Smooth muscle cell of trachea (primary cell): ENCODE measurements around the gene RNF130. TPM values are rescaled to one million over a fixed set of nuclear protein-coding genes. Genes with fewer than 3 reads are reported as not detected.

Experiments used
- total RNA-seq: library from RNA; depleted of rRNA; stranded (reverse); fragments of >200 nt; gene quantifications from 2 replicates; pipeline ENCODE4 v1.2.1, GENCODE V29; 2014

The RNF130 gene, protein sequence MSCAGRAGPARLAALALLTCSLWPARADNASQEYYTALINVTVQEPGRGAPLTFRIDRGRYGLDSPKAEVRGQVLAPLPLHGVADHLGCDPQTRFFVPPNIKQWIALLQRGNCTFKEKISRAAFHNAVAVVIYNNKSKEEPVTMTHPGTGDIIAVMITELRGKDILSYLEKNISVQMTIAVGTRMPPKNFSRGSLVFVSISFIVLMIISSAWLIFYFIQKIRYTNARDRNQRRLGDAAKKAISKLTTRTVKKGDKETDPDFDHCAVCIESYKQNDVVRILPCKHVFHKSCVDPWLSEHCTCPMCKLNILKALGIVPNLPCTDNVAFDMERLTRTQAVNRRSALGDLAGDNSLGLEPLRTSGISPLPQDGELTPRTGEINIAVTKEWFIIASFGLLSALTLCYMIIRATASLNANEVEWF
- total RNA-seq: 21.5 and 57.2 TPM in 2 replicates

DNA sequence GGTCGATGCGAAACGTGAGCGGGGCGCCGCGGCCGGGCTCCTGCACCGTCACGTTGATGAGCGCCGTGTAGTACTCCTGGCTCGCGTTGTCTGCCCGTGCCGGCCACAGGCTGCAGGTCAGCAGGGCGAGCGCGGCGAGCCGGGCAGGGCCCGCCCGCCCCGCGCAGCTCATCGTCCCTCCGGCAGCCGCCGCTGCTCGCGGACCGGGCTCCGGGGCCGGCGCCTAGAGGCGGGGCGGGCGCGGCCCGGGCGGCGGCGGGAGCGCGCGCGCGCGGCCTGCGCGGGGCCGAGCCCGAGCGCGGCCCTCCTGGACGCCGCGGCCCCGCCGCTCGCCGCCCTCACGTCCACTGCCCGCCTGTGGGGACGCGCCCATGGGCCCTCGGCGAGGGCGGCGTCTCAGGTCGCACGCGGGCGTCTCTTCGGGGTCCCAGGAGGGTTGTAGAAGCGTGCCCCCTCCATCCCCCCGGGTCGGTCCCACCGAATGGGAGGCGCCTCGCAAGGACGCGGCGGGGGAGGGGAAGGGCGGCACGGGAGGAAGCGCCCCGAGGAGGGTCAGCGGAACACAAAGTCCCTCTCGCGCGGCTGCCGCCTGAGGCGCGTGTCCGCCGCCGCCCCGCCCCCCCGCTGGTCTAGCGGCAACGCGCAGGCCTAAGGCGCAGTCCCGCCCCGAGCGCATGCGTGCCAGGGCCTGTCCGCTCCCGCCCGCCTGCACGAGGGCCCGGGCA lies at the start of gene RNF130:
Gene RNF130, minus strand, starts transcription at position 229 of the 725 bp plus-strand sequence. Its CDS starts 57 bp downstream, at position 172.

DNA sequence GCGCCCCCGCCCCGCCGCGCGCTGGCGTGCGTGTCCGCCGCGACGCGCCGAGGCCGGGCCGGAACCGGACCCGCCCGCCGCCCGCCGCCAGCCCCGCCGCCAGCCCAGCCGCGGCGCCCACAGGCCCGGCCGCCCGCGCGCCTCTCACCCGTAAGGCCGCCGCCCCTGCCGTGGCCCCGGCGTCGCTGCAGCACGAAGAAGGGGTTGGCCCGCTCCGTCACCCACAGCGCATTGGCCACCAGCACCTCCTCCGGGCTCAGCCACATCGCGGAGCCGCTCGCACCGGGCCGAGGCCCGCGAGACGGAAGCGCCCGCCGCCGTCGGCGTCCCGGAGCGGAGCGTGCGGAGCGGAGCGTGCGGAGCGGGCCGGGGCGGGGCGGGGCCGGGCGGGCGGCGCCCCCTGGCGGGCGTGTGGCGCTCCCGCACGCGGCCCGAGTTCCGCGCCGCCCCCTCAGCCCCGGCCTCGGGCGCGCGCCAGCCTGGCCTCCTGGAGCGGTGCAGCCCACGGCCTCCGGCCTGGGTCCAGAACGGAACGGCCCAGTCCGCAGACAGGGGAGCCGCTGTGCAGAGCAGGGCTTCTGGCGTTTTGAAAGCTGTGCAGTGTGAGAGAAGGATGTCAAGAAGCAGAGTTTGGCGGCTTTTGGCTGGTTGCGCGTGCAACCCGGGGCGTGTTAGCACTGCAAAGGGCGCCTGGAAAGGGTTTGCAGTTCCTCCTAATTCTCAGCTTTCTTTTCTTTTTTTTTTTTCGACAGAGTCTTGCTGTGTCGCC lies 163.8 kb downstream of the RNF130 start, which contains the start of gene TBC1D9B:
Gene TBC1D9B, minus strand, starts transcription at position 342 of the 769 bp plus-strand sequence. Its CDS starts 76 bp downstream, at position 266.

Other genes with a start within 250 kb of the RNF130 start
- 21.2 and 23.0 TPM in 2 replicates for gene MRNIP, start 212.9 kb downstream of the RNF130 start, total RNA-seq
- 56.4 and 93.0 TPM in 2 replicates for gene TBC1D9B, start 163.9 kb downstream of the RNF130 start, total RNA-seq
- not detected in 2 replicates for gene RASGEF1C, start 137.5 kb upstream of the RNF130 start, total RNA-seq
- 26.0 and 27.2 TPM in 2 replicates for gene MAPK9, start 220.3 kb upstream of the RNF130 start, total RNA-seq